ENCODE measurements around the gene SLX9.
"Not testable (repeated sequence)": the region's sequence is repeated elsewhere in the genome, so short reads cannot be mapped to it uniquely, and the experiment has no call there.

The SLX9 gene

DNA sequence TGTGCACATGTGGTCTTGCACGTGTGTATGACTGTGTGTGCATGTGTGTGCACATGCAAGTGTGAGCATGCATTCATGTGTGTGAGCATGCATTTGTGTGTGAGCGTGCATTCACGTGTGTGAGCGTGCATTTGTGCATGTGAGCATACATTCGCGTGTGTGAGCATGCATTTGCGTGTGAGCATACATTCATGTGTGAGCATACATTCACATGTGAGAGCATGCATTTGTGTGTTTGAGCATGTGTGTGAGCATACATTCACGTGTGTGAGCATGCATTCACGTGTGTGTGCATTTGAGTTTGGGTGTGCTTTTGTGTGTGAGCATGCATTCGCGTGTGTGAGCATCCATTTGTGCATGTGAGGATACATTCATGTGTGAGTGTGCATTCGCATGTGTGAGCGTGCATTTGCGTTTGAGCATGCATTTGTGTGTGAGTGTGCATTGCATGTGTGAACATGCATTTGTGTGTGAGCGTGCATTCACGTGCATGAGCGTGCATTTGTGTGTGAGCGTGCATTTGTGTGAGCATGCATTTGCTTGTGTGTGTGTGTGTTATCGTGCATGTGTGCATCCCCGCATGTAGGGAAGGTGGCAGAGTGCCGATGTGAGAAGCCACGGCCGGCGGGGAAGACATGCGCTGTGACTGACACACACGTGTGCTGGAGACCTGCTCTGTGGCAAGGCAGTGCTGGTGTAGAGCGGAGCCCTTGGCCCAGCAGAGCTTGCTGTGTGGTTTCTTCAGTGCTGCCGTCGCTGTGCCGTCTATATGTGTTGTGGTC lies 37.4 kb upstream of the SLX9 start:
- no peak for DNase-seq

DNA sequence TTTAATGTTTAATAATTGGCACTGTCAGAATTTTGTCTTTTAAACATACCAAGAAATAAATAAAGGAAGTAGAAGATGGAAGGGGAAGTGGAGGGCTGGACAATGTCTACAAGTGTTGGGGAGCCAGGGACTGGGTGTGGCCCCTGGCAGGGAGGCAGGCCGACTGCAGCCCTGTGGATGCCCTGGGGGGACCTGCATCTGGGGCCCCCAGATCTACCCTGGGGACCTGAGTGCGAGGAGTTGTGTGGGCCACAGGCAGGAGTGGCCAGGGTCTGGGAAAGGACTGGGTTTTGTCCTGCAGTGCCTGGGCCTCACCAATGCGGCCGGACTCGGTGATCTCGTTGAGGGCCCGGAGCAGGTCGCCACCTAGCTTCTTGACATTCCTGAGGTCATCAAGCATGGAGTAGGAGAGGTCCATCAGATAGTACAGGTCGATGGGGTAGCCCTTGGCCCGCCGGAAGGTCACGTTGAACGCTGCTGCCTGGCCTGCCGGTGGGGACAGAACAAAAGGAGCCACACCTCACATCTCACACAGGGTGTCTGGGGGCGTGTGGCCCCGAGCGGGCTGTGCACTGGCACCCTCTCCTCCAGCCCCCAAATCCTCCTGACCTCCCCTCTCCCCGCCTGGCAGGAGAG lies 36.7 kb upstream of the SLX9 start:
- DNase-seq: no peak

DNA sequence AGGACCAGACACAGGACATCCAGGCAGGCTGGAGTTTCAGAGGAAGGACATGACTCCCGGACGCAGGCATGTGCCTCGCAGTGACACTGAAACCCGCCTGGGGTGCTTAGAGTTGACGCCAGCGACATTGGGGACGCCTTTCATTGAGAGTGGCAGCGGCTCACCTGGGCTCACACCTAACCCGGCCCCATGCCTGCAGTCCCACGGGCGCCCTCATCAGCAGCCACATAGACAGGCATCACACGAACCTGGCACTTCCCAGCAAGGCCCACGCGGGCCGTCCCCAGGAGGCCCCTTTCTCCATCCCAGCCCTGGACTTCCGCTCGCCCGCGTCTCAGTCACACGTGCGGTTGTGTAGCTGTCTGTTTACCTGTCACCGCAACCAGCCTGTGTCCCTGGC lies 36.1 kb upstream of the SLX9 start:
- no peak for DNase-seq

DNA sequence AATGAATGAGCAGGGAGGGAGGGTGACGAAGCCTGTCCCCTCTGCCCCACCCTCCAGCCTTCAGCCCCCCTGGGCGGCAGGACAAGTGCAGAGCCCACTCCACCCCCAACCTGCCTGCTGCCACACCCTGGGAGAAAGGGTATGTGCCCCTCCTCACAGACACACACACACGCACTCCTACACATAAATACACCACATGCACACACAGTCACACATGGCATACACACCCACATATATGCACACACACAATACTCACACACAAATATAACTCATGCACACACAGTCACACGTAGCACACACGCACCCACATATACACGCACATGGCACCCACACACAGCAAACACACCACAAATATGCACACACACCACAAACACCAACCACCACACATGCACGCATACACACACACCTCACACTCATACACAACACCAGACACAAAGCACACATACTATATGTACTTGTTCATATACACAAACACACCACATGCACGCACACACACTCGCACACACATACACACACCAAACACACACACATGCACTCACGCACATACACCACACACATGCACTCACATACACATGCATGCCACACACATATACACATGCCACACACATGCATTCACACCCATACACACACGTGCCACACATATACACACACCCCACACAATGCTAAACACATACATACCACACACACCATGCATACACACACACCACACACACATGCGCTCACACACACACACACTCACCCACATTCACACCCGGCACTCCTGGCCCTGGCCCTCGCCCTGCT lies 35.5 kb upstream of the SLX9 start:
- no peak for DNase-seq

DNA sequence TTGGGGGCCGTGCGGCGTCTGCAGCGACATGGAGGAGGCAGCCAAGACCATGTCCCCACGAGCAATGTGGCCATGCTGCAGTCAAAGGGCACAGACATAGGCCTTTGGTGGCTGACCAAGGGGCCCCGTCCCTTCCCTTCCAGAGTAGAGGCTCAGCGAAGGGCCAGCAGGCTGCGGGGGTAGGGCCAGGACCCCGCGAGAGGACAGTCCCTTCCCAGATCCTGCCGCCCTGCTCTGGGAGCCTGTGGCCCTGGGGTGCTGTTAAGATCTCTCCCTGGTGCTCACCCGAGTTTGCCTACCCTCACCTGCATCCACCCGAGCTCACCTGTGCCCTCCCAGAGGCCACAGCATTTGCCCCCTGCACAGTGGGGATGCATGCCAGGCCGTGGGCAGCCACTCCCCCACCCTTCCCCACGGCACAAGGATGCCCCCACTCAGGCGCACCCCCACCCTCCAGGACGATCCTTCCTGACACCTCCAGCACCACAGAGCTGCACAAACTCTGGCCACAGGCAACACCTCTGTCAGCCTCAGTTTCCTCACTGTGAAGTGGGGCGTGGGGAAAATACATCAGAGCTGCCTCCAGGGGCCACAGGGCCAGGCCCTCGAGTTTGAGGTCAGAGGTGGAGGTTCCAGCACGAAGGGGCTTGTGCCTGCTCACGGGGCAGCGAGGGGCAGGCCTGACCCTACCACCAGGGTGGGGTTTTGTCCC lies 34.7 kb upstream of the SLX9 start:
- DNase-seq: no peak

DNA sequence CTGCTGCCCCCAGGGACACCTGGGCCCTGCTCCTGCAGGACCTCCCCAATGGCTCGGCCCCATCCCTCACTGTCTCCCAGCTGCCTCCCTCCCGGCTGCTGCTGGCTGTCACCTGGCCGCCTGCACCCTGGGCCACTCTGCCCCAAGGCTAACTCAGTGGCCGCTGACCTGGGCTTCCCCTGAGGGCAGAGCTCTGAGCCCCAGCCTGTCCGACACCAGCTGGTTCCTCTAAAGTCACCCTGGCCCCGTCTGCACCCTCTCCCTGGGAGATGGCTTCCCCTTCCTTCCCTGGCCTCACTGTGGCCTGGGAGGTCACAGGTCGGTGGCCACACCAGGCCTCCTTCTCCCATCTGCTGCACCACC lies 34.1 kb upstream of the SLX9 start:
- no peak for DNase-seq

DNA sequence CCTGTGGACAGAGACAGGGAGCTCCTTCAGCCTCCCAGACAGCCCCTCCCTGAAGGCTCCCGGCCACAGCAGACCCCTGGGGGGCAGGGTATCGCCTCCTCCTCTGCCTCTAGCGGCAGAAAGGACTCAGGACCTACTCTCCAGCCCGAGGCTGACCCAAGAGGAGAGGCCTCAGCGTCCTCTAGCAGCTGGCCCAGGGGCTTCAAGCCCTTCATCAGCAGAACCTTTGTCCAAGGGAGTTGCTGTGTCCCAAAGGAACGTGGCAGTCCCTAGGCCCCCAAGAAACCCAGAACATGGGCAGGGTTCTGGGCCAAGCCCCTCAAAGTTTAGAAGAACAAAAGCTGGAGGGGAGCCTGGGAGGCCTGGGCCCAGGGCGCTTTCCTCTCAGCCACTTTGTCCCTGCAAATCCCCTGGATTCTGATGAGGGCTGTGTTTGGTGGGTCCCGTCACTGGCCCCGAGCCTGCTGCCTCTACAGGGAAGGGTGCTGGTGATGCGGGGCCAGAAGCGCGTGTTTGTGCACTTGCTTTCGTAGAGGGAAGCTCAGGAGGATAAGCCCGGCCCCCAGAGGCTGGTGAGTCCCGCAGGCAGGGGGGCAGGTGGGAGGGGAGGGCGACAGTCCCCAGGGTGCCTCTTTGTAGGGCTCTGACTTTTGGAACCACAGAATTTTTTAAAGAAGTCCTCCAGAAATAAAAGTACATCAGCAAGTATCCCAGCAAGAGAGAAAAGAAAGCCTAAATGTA lies 32.4 kb upstream of the SLX9 start:
- DNase-seq: no peak

DNA sequence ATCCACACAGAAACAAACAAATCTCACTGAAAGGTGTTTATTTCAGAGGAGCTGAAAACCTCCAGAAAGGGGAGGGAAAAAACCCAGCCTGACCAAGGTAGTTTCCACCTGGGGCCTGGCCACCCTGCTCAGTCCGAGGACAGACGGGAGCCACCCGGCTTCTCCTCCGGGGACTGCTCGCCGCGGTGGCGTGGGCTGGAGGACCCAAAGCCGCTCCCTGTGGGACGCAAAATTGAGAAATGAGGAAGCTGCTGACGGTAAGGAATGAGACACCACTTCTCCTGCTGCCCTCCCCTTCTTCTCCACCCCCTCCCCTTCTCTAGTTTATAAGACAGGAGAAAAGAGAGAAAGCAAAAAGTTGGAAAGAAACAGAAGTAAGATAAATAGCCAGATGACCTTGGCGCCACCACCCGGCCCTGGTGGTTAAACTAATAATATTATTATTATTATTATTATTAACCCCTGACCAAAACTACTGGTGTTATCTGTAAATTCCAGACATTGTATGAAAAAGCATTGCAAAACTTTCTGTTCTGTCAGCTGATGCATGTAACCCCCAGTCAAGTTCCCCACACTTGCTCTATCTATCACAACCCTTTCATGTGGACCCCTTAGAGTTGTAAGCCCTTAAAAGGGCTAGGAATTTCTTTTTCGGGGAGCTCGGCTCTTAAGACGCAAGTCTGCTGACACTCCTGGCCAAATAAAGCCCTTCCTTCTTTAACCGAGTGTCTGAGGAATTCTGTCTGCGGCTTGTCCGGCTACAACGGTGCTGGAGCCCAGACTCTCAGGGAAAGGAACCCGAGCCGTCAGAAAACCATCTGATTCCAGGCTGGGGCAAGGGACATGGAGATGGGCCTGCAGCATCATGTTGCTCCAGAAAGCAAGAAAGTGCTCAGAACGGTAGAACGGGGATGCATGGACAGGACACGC lies 31.6 kb upstream of the SLX9 start:
- no peak for DNase-seq

DNA sequence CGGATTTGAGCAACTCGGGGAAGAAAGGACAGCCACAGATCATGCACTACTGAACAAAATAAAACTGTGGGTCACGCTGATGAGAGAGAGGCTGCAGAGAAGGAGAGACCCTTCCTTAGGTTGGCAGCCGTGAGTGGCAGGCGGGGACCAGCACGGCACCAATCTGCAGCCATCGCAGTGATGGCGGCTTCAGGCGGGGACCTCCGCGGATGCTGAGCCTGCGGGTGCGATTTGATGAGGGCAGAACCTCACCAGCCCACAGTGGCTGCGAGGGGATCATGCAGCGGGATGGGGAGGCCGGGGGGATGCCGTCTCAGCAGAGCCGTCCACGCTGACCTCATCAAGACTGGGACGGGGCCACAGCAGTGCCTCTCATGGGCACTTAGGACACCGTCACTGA lies 30.9 kb upstream of the SLX9 start:
- DNase-seq: no peak

DNA sequence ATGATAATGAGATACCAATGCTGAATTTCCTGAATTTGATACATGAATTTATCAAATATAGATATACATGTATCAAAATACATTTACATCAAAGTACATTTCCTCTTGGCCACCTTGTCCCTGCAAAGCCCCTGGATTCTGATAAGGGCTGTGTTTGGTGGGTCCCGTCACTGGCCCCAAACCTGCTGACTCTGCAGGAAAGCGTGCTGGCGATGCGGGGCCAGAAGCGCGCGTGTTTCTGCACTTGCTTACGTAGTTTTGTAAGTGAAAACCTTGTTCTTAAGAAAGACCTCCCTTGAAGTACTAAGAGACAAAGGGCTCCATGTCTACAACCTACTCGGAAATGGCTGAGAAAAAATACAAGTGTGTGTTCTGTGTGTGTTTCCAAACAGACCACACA lies 30.1 kb upstream of the SLX9 start:
- no peak for DNase-seq

DNA sequence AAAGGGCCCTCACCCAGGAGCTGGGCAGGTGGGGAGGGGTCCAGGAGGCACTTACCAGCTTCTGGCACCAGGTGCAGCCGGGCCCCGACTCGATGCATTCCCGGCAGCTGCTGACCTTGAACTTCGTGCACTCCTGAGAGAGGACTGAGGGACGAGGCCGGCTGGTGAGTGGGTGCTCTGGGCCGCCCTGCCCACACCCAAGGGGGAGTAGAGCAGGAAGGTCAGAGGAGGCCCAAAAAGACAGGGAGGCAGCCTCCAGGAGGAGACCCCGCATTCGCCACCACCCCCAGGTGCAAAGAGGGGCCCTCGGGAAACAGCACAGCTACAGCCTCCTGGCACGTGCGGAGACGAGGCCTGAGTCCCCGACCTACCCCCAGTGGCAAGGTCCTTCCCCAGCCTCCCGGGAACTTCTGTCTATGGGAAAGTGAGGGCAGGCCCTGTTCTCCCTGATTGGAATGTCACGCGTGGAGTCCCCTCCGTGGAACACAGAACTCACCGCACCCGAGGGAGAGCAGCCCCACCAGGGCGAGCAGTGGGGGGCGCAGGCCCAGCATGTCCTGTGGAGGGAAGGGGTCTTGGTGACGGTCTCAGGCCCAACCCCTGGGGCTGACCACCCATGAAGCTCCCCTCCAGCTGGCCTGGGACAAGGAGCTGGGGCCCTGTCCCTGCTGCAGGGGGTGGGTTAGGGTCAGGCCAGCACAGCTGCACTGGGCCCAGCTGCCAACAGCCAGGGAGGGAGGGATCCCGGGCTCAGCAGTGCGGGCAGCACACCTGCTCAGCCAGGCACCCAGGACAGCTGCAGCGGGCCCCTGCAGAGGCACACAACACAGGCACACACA lies 29.4 kb upstream of the SLX9 start:
- DNase-seq: peak; percentile 55

DNA sequence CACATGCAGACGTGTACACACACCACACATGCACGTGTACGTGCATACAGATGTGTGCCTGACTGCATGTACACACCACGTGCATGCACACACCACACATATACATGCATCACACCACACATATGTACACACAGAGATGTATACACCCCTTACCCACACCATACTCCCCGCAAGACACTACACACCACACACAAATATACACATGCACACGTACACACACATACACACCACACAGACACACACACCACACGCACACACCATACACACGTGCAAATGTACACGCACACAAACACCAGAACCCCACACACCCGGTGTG lies 28.8 kb upstream of the SLX9 start:
- DNase-seq: no peak

DNA sequence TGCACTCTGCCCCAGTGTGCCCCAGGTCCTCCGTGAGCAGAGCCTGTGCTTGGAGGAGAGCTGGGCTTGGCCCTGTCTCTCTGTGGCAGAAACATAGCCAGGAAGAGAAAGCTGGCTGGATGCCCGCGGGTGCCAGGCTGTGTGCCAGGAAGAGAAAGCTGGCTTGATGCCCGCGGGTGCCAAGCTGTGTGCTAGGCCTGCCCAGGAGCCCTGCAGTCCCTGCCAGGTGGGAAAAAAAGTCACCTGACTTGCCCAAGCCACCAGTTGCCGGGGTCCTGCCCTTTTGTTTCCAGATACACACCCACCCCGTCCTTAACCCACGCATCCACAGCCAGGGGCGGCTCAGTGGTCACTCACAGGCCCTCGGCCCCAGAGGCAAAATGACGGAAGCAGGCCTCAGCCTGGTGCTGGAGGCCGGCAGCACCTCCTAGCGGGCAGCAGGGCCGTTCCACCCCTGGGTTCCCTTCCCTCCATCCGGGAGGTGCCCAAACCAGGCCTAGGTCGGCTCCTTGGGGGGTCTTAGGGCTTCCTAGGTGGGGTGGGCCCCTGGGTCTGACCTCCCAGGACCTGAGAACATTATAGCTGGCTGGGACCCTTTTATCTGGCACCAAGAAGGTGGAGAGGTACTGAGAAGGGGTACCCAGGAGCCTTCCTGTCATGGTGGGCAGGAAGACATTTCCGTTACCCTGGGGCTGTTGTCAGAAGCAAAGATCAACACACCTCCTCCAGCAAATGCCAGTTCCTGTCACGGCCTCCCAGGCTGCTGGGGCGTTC lies 28.3 kb upstream of the SLX9 start:
- peak; percentile 95 for DNase-seq

DNA sequence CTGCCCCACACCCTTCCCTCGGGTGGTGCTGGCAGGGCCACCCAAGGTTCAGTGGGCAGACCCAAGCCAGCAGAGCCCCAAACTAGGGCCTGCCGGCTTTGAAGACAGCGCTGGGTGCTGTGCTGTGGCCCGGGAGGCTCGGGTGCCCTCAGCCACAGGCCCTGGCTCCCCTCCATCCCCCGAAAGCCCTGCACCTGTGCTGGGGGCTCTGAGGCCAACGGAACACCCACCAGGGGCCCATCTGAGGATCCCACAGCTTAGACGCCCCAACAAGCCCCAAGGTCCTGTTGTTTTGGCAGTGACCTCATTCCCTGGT lies 27.7 kb upstream of the SLX9 start:
- no peak for DNase-seq

DNA sequence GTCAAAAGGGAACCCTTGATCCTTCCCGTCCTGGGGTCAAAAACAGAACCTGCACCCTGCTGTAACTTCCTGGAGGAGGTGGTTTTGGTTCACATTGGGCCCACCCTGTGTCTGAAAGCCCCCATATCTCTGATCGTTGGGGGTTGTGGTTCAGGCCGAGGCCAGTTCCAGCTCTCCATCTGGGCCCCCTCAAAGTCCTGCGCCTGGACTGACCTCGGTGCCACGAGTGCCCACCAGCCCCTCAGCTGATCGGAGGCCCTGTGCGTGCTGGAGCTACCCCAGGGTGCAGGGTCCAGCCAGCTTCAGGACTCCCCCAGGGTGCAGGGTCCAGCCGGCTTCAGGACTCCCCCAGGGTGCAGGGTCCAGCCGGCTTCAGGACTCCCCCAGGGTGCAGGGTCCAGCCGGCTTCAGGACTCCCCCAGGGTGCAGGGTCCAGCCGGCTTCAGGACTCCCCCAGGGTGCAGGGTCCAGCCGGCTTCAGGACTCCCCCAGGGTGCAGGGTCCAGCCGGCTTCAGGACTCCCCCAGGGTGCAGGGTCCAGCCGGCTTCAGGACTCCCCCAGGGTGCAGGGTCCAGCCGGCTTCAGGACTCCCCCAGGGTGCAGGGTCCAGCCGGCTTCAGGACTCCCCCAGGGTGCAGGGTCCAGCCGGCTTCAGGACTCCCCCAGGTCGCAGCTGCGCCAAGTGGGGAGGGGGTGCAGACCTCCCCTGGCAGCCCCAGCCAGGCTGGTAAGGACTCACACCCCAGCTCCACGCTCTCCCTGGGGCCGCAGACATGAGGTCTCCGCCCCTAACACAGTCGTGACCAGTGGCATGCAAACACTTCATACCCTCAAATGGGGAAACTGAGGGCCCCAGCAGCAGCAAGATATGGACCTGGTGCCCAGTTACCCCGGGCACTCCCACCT lies 27.1 kb upstream of the SLX9 start:
- not testable (repeated sequence) for DNase-seq

DNA sequence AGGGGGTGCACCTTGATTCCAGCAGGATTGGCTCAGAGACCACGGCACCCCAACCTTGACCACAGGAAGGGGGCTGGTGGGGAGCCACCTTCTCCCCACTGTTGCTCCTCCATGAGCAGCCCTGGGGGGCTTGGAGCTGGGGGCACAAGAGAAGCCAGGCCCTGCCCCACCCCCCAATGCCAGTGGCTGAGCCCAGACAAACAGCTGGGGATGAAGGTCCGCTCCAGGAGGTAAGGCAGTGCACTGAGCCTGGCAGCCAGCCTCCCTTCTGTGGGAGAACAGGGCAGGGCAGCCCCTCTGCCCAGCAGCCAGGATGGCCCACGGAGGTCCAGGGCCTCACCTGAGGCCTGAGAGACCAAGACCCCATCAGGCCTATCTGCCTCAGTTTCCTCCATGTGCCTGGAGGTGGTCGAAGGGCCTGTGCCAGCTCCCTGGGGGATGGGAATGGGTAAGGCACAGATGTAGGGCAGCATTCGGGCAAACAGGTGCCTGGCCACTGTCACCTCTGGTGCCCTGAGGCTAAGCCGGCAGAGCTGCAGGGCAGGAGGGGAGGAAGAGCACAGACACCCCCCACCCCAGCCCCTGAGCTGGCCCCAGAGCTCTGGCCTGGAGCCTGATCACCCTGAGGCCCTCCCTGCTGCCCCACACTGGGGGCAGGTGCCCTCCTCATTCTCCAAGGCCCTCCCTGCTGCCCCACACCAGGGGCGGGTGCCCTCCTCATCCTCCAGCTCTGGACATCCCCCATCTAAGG lies 26.2 kb upstream of the SLX9 start:
- DNase-seq: no peak

DNA sequence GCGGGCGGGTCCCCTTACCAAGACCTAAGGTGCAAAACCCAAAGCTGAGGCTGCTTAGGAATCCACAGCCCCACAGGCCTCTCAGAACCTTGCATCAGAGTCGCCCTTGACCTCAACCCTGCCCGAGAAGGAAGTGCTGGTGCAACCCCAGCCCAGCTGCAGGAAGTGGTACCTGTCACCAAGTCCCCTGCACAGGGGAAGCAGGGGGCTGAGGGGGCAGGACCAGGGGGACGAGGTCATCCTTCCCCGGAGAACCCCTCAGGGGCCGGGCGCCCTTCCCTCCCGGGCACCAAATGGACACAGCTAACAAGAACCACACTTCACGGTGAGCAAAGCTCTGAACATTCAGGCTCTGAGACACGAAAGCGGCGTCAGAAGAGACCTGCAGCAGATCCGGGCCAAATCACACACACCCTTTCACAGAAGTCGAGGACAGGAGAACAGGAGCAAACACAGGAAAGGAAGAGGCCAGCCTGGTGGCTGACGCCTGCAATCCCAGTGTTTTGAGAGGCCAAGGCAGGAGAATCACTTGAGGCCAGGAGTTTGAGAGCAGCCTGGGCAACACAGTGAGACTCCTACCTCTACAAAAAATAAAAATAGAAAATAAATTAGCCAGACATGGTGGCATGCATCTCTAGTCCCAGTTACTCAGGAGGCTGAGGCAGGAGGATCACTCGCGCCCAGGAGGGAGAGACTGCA lies 25.5 kb upstream of the SLX9 start:
- DNase-seq: no peak

DNA sequence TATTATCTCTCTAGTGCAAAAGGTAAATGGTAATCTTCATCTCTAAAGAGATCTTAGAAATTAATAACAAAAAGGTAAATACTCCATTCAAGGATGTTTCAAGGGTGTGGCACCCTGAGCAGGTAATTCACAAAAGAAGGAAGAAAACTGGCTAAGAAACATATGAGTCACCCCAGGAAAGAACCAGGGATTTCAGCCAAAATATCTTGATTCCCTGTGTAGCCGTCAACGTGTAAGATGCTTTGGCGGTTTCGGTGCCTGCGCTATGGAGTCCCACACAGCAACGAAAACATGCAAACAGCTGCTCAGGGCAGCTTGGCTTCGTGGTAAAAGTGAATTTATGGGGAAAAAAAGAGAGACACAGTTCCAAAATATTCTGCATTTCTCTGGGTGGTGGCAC lies 22.9 kb upstream of the SLX9 start:
- no peak for DNase-seq

All from NCI-H69 (cell line).